HEK293 (cell line): Measurements from ENCODE around the gene ENKD1.

Source experiments
- ATF2 ChIP-seq: fragments of 450-650 bp; formaldehyde crosslinking; IDR thresholded peaks from 2 replicates; pipeline ENCODE4 v1.5.1; 2016; ENCODE audit warnings: missing biosample characterization, missing genetic modification characterization, low read depth
- CTCF ChIP-seq: fragments of 450-650 bp; formaldehyde crosslinking; IDR thresholded peaks from 2 replicates; pipeline ENCODE4 v1.5.1; 2016; ENCODE audit warnings: missing biosample characterization, missing genetic modification characterization
- REST ChIP-seq: fragments of 450-650 bp; formaldehyde crosslinking; IDR thresholded peaks from 2 replicates; pipeline ENCODE4 v1.5.1; 2016; ENCODE audit warnings: missing biosample characterization, missing genetic modification characterization
- SETDB1 ChIP-seq: IDR thresholded peaks from one replicate; pipeline ENCODE4 v1.6.1; 2017; ENCODE audit warnings: mild to moderate bottlenecking, low read length, moderate library complexity, mixed read lengths; ENCODE audit not compliant: insufficient read length
- ZNF146 ChIP-seq: fragments of 450-650 bp; formaldehyde crosslinking; IDR thresholded peaks from 2 replicates; pipeline ENCODE4 v1.5.1; 2016; ENCODE audit warnings: missing biosample characterization, missing genetic modification characterization
- ZNF335 ChIP-seq: fragments of 450-650 bp; formaldehyde crosslinking; conservative IDR thresholded peaks from 2 replicates; pipeline ENCODE4 v1.5.1; 2016; ENCODE audit warnings: missing biosample characterization, missing genetic modification characterization
- ZNF660 ChIP-seq: fragments of 450-650 bp; IDR thresholded peaks from 2 replicates; pipeline ENCODE4 v1.5.1; 2018; ENCODE audit warnings: missing biosample characterization, mild to moderate bottlenecking, missing genetic modification characterization
- ZXDB ChIP-seq: fragments of 450-650 bp; formaldehyde crosslinking; IDR thresholded peaks from 2 replicates; pipeline ENCODE4 v1.5.1; 2016; ENCODE audit warnings: missing biosample characterization, missing genetic modification characterization

- TF ChIP-seq REST (tag by site-specific recombination) (no peak), ZNF335 (no peak), CTCF (tag by site-specific recombination) (no peak), SETDB1 (no peak), ZXDB (tag by site-specific recombination) (no peak), ZNF660 (tag by site-specific recombination) (no peak), ATF2 (tag by site-specific recombination) (no peak), ZNF146 (tag by site-specific recombination) (no peak)
Measured at GRCh38 chr16:67673712-67674580, 7.4 kb upstream of the ENKD1 start.
